Activated T-helper 1 cell treated with Interleukin-2 at 50 U/mL for 16 hours (primary cell): ENCODE measurements around the gene BOC.

Source experiments
- DNase-seq: peaks from one replicate; pipeline ENCODE4 v3.0.0-alpha.2; 2020; ENCODE audit warnings: low read depth

BOC gene

DNA sequence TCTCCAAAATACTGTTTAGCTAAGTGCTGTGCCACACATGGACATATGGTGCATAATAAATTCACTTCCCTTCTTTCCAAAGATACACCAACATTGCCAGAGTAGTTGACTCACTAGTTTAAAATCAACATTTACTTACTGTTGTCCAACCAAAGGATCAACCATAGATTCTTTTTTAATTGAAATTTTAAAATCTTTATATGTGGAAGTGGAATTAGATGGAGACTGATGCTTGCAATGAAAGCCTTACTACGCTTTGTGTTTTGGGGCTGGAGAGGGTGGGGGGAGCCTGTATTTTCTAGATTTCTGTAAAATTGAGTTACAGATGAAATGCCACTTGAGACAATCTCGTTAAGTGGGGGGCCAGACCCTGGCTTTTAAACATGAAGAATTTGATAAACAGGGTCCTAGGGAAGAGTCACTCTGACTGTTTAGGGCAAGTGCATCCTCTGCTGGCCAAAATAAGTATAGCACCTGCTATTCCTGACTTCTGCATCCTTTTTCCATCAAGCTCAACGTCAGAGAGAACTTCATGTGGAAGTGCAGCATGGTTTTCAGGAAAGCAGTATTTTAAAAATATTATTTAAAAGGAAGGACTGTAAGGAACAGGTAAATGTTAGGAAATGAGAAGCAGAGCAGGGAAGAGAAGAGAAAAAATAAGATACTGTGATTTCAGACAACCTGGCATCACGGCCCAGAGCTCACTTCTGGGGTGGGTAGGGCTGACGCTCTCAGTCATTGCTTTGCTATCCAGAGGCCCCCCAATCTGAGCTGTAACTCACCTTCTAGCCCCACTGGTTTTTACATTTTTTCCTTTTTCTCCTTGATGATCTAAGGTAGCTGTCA is 76.7 kb downstream of the BOC start:
- DNase-seq: no peak

DNA sequence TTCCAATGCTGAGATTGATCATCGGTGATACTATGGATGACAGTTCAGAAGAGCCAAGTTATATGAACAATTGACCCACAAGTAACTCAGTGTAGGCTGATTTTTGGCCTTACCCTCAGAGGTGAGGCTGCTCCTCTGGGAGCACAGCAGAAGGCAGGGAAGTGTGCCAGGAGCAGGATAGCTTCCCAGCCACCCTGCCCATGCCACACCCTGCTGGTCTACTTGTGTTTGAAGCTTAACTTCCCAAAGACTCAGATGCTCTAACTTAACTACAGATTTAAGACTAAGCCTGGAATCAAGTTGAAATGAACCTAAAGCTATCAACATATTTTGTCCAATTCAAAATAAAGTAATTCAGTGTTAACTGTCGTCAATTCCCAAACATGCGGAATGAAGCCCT is 77.5 kb downstream of the BOC start:
- DNase-seq: no peak

DNA sequence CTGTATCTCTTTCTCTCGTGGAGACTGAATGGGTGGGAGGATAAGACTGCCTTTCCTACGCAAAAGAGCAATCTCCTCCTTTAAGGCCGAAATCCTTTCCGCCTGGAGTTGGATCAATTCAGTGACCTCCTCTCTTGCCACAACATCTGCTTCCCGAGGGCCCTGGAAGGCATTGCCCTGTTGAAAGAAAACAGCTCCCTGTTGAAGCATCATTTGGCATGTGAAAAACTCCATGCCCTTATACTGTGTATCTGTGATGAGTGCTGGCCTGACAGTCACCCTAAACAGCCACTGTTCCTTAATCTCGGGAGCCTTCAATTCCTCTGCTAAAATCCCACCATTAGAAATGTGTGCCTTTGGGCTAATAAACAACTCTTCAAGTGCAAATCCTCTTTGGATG is 80.2 kb downstream of the BOC start:
- no peak for DNase-seq

- no peak for DNase-seq
These were observed 81.6 kb downstream of the BOC start for GRCh38 chr3:113292933-113293332.

GRCh38 chr3:113293348-113293747 is 82.0 kb downstream of the BOC start:
- DNase-seq: no peak

- no peak for DNase-seq
These were observed 84.1 kb downstream of the BOC start for GRCh38 chr3:113295463-113295862.

DNA sequence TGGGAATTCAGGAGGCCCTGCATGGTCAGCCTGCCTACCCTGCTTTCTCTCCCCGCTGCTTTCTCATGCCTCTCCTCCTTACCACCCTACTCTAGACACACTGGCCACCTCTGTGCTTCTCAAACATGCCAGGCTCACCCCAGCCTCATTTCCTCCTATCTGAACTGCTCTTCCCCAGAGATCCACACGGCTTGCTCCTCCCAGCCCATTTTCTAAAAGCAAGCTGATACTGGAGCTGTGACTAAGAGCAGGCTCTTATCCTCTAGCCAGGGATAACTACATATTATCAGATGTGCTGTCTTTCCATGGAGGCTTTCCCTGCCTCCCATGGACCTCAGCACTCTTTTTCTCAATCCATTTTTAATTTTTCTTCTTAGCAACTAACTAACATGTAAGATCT is 85.9 kb downstream of the BOC start:
- no peak for DNase-seq

DNA sequence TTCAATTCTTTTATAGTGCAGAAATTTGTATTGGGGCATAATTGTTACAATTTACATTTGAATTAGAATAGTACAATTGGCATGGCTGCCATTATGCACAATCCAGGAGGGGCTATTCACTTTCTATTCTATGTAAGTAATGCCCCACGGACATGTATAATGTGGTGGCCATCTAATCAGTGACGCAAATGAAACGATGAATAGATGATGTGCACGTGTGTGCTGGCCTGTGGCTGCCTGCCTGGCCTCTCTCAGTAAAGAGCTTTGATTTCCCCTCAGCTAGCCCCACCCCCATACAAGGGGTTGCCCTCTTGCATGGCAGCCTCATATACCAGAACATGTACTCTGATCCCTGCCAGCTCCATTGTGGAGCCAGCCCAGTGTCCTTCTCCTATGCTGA is 86.5 kb downstream of the BOC start:
- no peak for DNase-seq

DNA sequence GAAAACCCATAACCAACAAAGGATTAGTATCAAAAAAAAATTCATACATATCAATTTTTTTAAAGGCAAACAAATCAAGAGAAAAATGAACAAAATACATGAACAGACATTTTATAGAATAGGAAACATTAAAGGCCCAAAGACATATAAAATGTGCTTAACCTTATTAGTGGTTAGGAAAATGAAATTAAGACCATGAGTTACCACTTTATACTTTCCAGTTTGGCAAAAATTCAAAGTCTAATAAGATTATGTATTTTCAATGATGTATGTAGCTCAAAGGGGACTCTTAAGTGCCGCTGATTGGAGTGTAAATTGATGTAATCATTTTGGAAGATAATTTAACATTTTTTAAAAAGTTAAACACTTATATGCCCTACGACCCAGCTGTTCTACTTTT is 89.2 kb downstream of the BOC start:
- no peak for DNase-seq

GRCh38 chr3:113304102-113304501 is 92.7 kb downstream of the BOC start:
- no peak for DNase-seq

DNA sequence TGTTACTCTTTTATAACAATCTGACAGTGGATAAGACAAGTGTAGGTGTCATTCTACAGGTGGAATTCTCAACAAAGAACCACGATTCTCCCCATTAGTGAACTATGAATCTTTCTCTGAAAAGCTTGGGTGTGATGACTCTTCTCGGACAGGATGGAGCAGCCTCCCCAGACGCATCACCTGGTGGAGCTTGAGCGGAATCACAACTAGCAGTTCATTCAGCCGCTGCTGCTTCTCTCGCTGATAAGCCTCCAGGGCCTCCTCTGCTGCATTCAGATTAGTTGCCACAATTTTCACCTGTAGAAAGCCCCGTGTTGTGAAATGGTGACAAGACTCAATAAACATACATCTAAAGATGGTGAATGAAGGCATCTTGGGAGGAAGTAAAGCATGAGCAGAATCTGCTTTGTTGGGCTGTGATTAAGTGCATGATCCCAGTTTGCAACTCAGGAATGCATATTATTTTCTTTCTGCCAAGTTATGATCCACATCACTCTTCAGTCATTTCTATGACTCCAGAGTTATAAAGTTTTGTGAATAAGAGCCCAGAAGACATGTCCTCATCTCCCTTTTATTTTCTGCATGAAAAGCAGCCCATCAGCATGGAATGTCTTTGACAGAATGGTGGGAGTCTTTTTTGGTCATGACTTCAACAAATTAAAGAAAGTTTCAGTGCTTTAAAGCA is 93.6 kb downstream of the BOC start:
- no peak for DNase-seq

DNA sequence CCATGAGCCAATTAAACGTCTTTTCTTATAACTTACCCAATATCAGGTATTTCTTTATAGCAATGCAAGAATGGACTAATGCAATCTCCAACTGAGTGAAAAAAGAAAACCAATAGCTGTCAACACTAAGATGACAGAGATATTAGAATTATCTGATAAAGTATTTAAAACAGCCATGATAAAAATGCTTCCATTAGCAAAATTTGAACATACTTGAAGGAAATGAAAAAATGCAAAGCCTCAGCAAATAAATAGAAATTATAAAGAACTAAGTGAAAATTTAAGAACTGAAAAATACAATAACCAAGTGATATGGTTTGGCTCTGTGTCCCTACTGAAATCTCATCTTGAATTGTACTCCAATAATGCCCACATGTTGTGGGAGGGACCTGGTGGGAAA is 99.6 kb downstream of the BOC start:
- DNase-seq: no peak

DNA sequence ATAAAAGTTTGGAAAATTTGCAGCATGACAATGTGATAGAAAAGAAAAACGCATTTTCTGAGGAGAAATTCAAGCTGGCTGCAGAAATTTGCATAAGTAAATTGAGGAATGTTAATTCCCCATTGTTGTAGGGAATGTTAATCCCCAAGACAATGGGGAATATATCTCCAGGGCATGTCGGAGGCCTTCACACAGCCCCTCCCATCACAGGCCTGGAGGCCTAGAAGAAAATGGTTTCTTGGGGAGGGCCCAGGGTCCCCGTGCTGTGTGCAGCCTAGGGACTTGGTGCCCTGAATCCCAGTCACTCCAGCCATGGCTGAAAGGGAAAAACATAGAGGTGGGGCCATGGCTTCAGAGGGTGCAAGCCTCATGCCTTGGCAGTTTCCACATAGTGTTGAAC is 101.1 kb downstream of the BOC start:
- no peak for DNase-seq

DNA sequence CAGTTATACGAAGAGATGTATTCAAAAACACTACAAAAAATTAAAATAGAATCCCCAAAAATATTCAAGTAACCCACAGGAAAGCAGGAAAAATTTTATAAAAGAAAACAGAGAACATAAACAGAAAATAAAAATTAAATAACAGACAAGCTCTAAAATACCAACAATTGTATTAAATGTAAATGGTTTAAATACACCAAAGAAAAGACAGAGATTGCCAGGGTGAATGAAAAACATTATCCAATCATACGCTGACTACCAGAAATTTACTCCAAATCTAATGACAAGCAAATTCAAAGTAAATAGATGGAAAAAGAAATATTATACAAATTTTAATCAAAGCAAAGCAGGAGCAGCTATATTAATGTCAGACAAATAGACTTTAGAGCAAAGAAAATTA is 103.6 kb downstream of the BOC start:
- DNase-seq: no peak

DNA sequence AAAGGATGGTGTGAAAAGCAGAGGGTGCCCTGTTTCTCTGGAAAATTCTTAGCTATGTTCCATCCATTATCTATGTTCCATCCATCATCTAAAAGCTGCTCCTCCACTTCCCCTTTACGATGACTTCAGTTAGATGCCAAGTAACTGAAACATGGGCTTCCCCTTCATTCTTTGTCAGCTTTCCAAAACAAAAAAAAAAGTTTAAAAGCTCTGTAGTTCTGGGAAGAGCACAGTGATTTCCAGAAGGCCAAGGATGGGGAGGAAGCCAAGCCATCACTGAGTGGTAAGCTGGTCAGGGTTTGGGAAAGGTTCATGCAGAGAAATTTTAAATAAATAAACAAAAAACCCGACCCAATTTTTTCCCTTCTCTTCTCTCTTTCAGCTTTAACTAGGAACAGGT is 118.4 kb downstream of the BOC start:
- no peak for DNase-seq

DNA sequence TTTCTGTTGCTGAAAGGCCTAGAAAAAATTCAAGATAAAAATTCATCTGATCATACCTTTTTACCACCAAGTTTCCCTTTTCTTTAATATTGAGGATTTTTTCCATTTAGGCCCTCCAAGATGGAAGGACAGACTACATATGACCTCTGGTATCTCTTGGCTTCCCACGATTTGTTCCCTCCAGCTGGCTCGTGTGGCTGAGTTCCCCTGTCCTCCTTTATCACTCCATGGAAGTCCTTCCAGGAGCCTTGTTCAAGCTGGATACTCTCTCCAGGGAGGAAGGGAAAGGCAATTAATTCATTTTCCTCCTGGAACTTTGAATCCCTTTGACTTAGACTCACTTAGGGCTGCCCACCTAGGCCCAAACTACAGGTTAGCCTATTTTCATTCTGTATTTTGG is 119.4 kb downstream of the BOC start:
- no peak for DNase-seq

DNA sequence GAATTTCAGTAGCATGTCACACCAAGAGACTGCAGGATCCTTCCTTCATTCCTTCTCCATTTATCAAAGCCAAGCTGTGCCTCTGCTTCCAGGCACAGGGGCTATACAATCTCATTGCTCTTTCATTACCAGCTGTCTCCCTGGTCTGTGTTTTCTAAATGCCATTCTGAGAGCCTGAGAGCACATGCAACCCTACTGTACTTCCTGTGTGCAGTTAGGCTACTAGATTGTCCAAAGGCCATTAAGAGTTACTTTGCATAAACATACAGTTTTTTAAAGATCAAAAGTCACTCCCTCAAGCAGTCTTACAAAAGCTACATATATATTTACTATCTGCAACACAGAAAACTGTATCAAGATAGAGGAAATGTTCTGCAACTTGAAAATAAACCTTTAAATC is 119.8 kb downstream of the BOC start:
- DNase-seq: no peak
